Measurements from ENCODE around the gene TMEM208. TPM values are rescaled to one million over a fixed set of nuclear protein-coding genes. Genes with fewer than 3 reads are reported as not detected.

The TMEM208 gene
- 36.1 and 47.1 TPM in 2 replicates for total RNA-seq

DNA sequence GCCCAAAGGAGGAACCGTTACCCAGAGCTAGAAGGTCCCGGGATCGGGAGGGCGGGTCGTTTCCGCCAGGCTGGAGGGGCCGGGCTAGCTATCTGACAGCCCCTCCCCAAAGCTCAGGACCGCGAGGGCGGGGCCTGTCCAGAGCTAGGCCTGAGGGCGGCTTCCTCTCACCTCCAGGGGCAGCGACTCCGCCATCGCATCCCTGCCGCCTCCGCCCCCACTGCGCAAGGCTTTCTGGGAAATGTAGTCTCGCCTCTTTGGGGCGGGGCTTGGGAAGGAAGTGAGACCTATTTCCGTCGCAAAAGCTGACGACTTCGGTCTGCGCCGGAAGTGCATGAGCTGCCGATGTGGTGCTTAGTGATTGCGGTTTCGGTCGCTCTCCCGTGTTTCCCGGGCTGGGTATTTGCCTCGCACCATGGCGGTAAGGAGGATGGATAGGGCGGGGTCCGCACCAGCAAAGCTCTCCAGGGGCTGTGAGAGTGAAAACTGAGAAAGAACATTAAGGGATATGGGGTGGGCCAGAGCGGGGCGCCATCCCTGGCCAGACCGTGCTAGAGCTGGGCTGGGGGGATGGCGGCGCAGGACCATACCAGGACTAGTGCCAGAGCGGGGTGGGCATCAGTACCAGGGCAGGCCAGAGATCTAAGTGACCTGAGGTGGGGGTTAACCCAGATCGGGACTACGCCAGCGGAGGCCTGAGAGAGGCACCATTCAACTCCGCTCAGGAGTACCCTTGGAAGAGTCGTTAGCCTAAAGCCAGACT, at the start of gene TMEM208:
TMEM208 (plus strand) TSS at position 327 of the 763 bp plus-strand sequence; CDS start at position 416, 89 bp downstream.

DNA sequence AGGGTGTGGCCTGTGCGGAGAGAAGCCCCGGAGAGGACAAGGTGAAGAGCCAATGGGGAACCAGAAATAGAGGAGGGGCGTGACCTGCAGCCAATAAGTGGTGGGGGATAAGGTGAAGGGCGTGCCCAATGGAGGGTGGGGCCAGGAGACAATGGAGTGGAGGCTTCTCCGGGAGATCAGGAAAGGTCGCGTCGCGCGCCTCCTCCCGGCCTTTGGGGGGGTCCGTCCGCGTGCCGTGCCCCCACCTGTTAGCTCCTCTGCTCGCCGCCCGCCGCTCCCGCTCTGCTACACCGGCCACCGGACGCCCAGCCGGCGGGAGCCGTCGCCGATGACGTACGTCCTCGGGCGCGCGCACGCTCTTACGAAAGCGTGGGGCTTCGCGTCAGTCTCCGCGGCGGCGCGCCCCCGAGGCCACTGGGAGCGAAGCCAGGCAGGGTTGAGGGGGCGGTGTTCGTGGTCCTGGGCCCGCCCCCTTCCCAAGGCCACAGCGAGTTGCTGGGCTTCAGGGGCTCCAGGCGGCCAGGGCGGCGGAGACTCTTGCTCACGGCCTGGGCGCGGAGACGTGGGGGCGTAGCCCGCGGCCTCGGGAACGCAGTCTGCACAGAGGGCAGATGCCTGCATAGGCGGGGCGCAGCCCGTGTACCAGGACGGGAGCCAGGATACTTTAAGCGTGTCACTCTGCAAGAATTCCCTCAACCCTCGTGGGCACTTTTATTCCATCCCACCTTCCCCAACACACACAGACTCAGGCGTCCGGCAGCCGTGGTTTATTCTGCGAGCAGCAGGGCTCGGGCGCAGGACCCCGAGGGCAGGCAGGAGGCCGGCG, 43.1 kb upstream of the TMEM208 start, which contains the start of gene MATCAP1:
MATCAP1 (minus strand) TSS at position 337 of the 826 bp plus-strand sequence. CDS start 3,353 bp downstream, outside the sequence.

DNA sequence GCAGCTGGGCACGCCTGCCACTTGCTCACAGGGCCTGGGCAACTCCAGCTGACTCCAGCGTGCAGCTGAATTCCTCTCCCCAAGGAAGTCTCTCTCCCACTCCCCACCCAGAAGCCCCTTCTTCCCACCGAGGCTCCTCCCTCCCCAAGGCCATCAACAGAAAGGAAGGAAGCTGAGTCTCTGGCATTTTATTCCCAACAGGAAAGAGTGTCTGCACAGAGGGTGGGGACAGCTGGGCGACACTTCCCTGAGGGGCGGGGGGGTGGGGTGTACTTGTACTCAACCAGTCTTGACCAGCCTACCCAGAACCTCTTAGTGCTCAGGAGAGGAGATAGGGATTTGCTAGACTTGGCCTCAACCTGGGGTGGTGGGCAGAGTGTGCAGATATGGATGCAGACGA, 36.9 kb upstream of the TMEM208 start, which contains the start of gene EXOC3L1:
EXOC3L1 (minus strand) TSS at position 96 of the 400 bp plus-strand sequence. CDS start 460 bp downstream, outside the sequence.

DNA sequence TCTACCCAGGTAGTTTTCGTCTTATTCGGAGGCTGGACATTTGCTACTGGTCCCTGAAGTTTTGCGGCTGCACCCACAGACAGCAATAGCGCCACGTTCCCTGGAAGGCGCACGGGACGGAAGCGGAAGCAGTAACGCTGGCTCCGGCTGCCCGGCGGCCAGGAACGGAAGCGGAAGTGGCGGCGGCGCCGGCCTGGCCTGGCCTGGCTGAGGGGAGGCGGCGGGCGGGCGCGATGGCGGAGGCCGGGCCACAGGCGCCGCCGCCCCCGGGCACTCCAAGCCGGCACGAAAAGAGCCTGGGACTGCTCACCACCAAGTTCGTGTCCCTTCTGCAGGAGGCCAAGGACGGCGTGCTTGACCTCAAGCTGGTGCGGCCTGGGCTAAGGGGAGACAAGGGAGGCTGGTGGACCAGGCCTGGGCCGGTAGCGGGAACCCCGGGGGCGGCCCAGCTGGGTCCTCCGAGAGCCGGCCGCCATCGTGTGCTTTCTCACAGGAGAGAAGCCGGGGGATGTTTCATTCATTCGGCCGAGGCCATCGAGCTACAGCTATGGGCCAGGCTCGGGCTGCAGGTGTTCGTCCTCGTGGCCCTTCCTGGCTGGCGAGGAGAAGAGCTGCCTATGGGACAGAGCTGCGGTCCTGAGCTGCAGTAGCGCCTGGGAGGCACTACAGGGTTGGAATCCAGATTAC, 34.8 kb upstream of the TMEM208 start, which contains the start of gene E2F4:
E2F4 (plus strand) TSS at position 161 of the 687 bp plus-strand sequence; CDS start at position 234, 73 bp downstream.

DNA sequence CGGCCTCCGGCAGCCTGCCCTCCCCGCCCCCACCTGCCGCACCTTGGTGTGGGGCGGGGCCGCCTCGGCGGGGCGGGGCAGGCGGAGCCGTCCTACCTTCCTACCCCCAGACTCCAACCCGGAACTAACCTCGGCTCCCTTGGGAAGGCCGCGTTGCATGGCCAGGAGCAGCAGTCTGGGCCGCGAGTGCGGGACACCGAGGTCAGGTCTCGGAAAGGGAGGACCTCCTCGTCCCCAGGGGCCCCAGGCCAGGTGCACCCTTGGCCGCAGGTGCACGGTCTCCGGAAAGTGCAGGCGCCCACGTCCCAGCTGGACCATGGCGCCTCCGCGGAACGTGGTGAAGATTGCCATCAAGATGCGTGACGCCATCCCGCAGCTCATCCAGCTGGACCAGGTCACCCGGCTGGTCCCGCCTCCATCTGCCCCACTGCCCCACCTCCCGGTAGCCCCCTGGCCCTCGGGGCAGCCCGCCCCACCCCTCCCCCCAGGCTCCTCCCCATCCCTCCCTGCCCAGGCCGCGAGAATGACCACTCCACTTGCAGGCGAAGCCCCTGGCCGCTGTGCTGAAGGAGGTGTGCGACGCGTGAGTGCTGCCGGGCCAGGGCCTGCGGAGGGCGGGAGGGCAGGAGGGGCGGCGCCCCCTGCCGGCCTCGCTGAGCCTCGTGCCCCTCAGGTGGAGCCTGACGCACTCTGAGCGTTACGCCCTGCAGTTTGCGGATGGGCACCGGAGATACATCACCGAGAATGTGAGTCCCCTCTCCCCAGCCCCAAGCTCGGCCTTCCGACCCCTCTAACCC, 27.7 kb upstream of the TMEM208 start, which contains the start of gene ELMO3:
ELMO3 (plus strand) TSS at position 121 of the 797 bp plus-strand sequence; CDS start at position 317, 196 bp downstream.

DNA sequence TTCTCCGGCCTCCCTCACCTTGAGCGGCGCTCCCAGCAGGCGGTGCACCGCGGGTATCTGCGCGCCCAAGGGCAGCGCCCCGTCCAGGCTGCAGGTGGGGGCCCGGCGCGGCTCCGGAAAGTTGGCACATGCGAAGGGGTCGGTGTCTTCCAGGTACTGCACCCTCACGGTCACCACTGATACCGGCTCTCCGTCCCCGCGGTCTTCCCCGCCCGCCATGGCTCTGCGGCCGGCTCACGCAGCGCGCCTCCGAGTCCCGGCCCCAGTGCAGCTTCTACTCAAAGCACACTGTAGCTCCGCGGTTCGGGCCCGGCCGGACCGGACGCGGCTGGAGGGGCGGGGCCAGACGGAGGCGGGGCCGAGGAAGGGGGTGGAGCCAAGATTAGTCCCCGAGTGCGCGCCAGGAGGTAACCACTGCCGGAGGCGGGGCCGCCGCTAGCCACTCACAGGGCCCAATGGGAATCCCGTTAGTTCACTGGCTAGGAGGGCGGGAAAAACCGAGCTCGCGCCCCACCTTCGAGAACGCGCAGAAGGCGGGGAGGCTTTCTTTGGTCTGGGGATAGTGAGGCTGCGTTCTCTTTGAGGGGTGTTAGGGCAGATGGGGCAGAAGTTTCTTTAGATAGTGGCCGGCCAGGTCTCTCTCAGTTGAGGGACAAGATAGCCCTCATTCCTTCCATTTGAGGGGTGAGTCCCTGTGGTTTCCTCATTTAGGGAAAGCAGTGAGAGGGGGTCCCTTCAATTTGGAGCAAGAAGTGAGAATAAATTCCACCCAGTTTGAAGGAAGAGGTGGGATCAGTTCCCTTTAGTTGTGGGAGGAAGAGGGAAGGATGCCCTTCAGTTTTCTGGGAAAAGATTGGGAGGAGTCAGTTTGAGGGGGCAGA, 20.5 kb downstream of the TMEM208 start, which contains the start of gene FHOD1:
FHOD1 (minus strand) TSS at position 290 of the 881 bp plus-strand sequence; CDS start at position 219, 71 bp downstream.

DNA sequence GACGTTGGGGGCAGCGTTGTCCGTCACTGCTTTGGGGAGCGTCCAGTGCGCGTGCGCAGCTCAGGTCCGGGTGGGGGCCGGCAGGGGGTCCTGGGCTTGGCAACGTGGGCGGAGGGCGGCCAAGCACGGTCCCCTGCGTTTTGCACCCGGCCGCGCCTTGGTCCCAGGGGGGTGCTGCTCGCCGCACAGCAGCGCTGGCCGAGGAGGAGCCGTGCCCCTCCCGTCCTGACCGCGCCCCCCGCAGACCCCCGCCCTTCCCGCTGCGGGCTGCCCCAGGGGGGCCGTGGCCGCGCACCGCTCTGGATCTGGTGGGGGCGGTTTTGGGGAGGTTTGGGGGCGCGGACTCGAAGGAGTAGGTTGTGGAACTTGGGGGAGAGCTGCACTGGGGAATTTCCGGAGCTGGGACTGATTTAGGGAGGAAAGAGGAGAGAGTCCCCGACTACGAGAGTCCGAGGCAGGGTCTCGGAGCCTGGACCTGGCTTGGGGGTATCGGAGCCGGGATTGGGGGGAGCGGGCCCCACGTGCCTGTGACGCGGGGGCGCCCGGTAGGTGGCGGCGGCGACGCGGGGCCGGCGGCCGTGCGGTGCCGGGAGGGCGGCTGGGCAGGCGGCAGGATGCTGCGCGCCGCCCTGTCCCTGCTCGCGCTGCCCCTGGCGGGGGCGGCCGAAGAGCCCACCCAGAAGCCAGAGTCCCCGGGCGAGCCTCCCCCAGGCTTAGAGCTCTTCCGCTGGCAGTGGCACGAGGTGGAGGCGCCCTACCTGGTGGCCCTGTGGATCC, 21.7 kb downstream of the TMEM208 start, which contains the start of gene SLC9A5:
SLC9A5 (plus strand) TSS at position 579 of the 777 bp plus-strand sequence; CDS start at position 615, 36 bp downstream.

Other genes with a start within 250 kb of the TMEM208 start
- gene CES4A, start 238.5 kb upstream of the TMEM208 start, total RNA-seq = 0.65 and 0.91 TPM in 2 replicates
- gene CBFB, start 198.0 kb upstream of the TMEM208 start, total RNA-seq = 143 and 146 TPM in 2 replicates
- gene PHAF1, start 117.2 kb upstream of the TMEM208 start, total RNA-seq = 7.8 and 10.8 TPM in 2 replicates
- 1.6 and 4.0 TPM in 2 replicates for gene B3GNT9, start 76.1 kb upstream of the TMEM208 start, total RNA-seq
- gene TRADD, start 67.2 kb upstream of the TMEM208 start, total RNA-seq = 22.3 and 23.7 TPM in 2 replicates
- 2.3 and 5.8 TPM in 2 replicates for gene FBXL8, start 67.2 kb upstream of the TMEM208 start, total RNA-seq
- 0.32 and 0.61 TPM in 2 replicates for gene HSF4, start 62.4 kb upstream of the TMEM208 start, total RNA-seq
- 7.3 and 12.3 TPM in 2 replicates for gene NOL3, start 56.6 kb upstream of the TMEM208 start, total RNA-seq
- 11.7 and 13.4 TPM in 2 replicates for gene MATCAP1, start 43.2 kb upstream of the TMEM208 start, total RNA-seq
- gene EXOC3L1, start 37.0 kb upstream of the TMEM208 start, total RNA-seq = 8.8 and 29.9 TPM in 2 replicates
- gene E2F4, start 35.0 kb upstream of the TMEM208 start, total RNA-seq = 83.8 and 94.1 TPM in 2 replicates
- 1.3 and 1.5 TPM in 2 replicates for gene ELMO3, start 28.0 kb upstream of the TMEM208 start, total RNA-seq
- 19.3 and 22.7 TPM in 2 replicates for gene FHOD1, start 20.4 kb downstream of the TMEM208 start, total RNA-seq
- gene SLC9A5, start 21.8 kb downstream of the TMEM208 start, total RNA-seq = 0.30 and 0.97 TPM in 2 replicates
- 17.5 and 41.0 TPM in 2 replicates for gene PLEKHG4, start 52.4 kb downstream of the TMEM208 start, total RNA-seq
- 0.61 TPM in 1 of 2 replicates, not detected in the other for gene KCTD19, start 99.6 kb downstream of the TMEM208 start, total RNA-seq
- 0.61 and 2.3 TPM in 2 replicates for gene LRRC36, start 99.7 kb downstream of the TMEM208 start, total RNA-seq
- gene TPPP3, start 166.4 kb downstream of the TMEM208 start, total RNA-seq = 0.15 and 1.9 TPM in 2 replicates
- gene ZDHHC1, start 189.3 kb downstream of the TMEM208 start, total RNA-seq = 4.0 and 7.8 TPM in 2 replicates
- gene HSD11B2, start 204.0 kb downstream of the TMEM208 start, total RNA-seq = 0.65 TPM in 1 of 2 replicates, not detected in the other